HS-27A (cell line): ENCODE data around the gene COX6A2.
"Not testable (repeated sequence)": the region's sequence is repeated elsewhere in the genome, so short reads cannot be mapped to it uniquely, and the experiment has no call there.

Experiments
- DNase-seq: peaks from one replicate; pipeline ENCODE4 v3.0.0-alpha.2; 2012; ENCODE audit warnings: low read depth, missing footprints

Gene COX6A2

GRCh38 chr16:31438414-31438813 is 10.3 kb upstream of the COX6A2 start:
- no peak for DNase-seq

GRCh38 chr16:31436221-31437045 is 8.3 kb upstream of the COX6A2 start:
- no peak for DNase-seq

GRCh38 chr16:31435341-31436220 is 7.4 kb upstream of the COX6A2 start:
- DNase-seq, result no peak

GRCh38 chr16:31430380-31431052 is 2.4 kb upstream of the COX6A2 start:
- DNase-seq, result no peak

GRCh38 chr16:31429796-31430195 is 1.6 kb upstream of the COX6A2 start:
- DNase-seq, result no peak

GRCh38 chr16:31429314-31429713 is 1.2 kb upstream of the COX6A2 start:
- DNase-seq, result no peak

GRCh38 chr16:31428638-31429247 is 583 bp upstream of the COX6A2 start:
- no peak for DNase-seq

GRCh38 chr16:31427441-31428278 is 500 bp downstream of the COX6A2 start:
- no peak for DNase-seq

- no peak for DNase-seq
These were observed 4.4 kb downstream of the COX6A2 start for GRCh38 chr16:31423801-31424200.

GRCh38 chr16:31423241-31423640 is 4.9 kb downstream of the COX6A2 start:
- DNase-seq, result no peak

GRCh38 chr16:31421587-31421986 is 6.6 kb downstream of the COX6A2 start:
- no peak for DNase-seq

GRCh38 chr16:31420037-31420436 is 8.1 kb downstream of the COX6A2 start:
- DNase-seq, result no peak

- DNase-seq, result no peak
These were observed 10.2 kb downstream of the COX6A2 start for GRCh38 chr16:31417916-31418315.

- not testable (repeated sequence) for DNase-seq
These were observed 11.1 kb downstream of the COX6A2 start for GRCh38 chr16:31417036-31417435.

- no peak for DNase-seq
These were observed 11.8 kb downstream of the COX6A2 start for GRCh38 chr16:31416371-31416770.

GRCh38 chr16:31414706-31415105 is 13.5 kb downstream of the COX6A2 start:
- no peak for DNase-seq

- no peak for DNase-seq
These were observed 14.2 kb downstream of the COX6A2 start for GRCh38 chr16:31413943-31414342.

GRCh38 chr16:31413381-31413780 is 14.8 kb downstream of the COX6A2 start:
- DNase-seq, result no peak

GRCh38 chr16:31412750-31413149 is 15.4 kb downstream of the COX6A2 start:
- DNase-seq, result no peak

GRCh38 chr16:31411024-31411844 is 16.9 kb downstream of the COX6A2 start:
- DNase-seq, result no peak
